ENCODE data around the gene CHMP4A. TPM values are rescaled to one million over a fixed set of nuclear protein-coding genes. Genes with fewer than 3 reads are reported as not detected.
"Not testable (repeated sequence)": the region's sequence is repeated elsewhere in the genome, so short reads cannot be mapped to it uniquely, and the experiment has no call there.

Gene CHMP4A
- polyA plus RNA-seq, 1 donor = 37.6 TPM

DNA sequence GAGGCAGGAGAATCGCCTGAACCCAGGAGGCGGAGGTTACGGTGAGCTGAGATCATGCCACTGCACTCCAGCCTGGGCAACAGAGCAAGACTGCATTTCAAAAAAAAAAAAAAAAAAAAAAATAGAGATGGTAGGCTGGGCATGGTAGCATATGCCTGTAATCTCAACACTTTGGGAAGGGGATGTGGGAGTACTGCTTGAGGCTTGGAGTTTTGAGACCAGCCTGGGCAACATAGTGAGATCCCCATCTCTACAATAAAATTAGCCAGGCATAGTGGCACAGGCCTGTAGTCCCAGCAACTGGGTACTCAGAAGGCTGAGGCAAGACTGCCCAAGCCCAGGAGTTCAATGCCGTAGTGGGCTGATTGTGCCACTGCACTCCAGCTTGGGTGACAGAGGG, 9.7 kb upstream of the CHMP4A start:
- DNase-seq = not testable (repeated sequence)

DNA sequence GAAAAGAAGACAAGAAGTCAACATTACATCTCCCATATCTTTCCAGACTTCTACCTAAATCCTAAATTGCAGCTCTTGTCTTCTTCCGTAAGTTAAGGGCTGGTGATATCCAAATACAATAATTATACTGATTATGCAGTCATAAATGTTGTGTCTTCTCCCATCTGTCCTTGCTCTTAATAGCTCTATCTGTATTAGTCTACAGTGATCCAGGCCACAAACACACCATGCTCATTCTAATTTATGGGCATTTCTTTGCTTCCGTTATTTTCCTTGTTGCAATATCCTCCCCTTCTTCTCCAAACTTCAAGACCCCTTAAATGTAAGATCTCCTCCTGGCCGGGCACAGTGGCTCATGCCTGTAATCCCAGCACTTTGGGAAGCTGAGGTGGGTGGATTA, 6.2 kb upstream of the CHMP4A start:
- no peak for DNase-seq

DNA sequence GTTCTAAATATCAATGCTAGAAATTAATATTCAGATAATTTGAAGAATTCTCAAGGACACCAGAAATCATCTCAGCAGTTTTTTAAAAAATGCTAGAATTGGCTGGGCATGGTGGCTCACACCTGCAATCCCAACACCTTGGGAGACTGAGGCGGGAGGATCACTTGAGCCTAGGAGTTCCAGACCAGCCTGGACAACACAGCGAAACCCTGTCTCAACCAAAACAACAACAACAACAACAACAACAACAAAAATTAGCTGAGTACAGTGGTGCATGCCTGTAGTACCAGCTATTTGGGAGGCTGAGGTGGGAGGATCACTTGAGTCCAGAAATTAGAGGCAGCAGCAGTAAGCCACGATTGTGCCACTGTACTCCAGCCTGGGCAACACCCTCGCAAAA, 5.8 kb upstream of the CHMP4A start:
- no peak for DNase-seq

DNA sequence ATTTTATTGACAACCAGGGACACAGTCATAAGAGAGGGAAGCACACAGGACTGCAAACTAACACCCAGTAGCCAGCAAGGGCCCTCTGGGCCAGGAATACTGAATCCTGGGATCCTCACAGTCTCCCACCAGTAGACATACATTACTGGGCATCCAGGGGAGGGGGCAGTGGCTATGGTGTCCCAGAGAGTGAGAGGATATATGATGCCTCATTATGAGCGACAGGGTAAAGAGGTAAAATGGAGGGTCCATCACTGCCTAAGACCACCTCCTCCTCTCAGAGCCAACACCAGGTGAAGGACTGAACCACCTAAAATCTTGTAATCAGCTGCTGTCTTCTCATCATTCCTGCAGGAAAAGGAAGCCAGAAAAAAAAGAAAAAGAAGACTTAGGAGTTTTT, 3.6 kb upstream of the CHMP4A start:
- DNase-seq = not testable (repeated sequence)

DNA sequence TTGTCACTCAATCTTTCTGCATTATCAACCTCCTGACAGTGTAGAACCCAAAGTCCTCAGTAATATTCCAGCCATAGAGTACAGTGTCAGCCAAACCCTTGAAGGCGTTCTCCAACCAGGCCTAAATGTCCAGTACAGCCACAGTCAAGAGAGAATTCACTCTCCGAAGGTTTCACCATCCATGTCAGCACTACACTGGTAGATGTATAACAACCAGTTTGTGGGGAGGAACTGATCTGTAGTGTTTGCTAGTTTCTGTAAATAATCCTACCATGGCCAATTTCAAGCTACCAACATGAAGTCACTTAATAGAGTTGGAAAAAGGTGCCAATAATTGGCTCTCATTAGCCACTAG, 3.0 kb upstream of the CHMP4A start:
- no peak for DNase-seq

DNA sequence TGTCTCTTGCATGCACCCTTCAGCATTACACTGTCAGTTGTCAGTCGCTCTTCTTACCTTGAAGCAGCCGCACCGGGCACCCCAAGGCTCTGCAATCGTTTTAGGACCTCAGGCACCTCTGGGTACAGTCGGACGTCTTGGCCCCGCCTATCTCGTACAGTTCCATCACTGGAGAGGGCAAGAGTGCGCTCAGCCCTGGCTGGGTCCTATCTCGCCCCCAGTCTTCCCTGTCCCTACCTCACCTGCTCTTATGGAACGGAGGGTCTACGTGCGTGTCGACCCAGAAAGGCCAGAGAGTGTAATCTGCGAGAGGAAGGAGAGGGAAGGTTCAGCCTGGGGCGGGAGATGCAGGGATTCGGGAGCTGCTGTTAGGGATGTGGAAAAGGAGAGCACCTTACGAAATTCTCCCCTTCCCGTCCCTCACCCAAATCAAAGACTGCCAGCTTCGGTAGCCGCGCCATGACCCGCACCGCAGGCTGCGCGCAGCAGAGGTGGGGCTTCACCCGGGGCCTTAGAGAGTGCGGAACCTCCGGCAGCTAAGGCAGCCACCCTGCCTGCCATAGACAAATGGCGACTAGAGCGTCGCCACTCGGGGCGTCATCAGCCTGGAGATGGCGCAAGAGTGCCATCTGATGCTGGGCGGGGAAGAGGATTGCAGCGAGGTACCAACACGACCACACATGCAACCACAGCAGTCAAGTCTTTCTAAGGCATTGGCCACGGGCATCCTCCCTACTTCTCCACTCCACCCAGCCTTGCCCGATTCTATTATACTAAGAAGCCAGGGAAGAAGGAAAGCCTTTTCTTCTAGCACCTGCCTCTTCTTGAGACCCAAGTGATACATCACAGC, 2.4 kb upstream of the CHMP4A start, which contains the start of gene MDP1:
Gene MDP1, minus strand, starts transcription at position 572 of the 850 bp plus-strand sequence. Its CDS starts 111 bp downstream, at position 461.
- DNase-seq = peak; percentile 90

DNA sequence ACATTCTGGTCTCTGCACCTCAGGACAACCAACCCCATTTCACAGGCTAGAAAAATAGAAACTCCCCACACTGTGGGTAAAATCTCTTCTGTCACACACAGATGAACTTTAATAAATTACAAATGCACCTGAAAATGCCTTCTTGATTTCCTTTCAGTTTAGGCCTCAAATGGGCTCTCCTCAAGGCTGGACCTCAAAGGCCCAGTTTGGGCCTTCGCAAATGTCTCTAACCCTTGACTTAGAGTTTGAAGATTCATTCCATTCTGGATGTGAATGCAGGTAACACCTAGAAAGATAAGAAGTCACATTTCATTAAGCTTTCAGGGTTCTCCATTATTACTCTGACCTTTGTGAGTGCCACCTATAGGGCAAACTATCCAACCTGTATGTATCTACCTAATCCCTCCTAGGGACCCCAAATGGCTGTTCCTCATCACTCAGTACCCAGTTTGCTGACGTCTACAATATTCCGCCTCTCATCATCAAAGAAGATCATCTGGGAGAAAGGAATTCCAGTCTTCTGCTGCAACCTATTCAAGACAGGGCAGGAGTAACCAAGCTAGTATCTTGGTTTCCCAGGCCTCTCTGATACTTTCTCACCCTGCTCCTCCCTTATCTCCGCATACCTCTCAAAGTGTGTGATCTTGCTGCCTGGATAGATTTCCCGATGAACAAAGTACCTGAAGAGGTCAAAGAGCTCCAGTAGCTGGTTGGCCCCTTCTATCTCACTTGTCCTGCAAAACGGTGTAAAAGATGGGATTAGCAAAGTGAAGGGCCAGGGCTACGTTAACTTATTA, 776 bp upstream of the CHMP4A start:
- no peak for DNase-seq

DNA sequence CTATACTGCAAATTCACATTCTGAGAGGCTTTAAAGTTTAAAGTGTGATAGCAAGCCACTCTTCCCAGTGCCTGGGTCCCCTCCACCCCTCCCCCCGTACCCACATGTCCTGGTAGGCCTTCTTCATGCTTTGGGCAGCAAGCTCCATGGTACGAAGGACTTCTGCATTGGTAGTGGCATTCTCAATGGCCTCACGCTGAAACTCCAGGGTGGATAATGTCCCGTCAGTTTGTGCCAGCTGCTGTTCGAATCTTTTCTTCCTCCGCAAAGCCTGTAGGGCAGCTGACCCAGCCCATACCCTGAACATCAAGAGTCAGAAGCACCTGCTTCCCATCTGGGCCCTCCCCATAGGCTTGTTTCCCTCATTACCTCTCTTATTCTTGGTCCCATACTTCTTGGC, 2.0 kb downstream of the CHMP4A start:
- DNase-seq = no peak

DNA sequence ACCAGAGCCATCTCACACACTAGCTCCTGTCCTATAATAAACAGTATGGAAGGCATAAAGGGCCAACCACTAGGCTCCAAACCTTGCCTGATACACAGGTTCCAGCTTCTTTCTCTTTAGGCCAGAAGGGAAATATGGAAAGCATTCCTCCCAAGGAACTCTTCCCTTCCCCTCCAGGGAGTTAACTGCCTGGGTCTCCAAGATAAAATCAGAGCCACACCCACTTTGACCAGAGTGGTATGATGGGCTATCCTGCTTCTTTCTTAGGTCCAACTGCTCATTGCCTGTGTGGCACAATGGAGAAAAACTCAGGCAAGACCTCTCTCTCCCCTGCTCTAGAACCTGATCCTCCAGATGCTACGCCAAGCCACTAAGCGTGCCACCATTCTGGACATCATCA, 5.7 kb downstream of the CHMP4A start:
- DNase-seq = no peak

DNA sequence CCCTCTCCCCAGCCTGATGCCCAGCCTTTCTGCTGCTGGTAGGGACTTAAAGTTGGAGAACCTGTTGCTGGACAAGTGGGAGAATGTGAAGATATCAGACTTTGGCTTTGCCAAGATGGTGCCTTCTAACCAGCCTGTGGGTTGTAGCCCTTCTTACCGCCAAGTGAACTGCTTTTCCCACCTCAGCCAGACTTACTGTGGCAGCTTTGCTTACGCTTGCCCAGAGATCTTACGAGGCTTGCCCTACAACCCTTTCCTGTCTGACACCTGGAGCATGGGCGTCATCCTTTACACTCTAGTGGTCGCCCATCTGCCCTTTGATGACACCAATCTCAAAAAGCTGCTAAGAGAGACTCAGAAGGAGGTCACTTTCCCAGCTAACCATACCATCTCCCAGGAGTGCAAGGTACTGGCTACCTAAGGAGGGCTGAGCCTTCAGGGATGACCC, 6.2 kb downstream of the CHMP4A start:
- no peak for DNase-seq

DNA sequence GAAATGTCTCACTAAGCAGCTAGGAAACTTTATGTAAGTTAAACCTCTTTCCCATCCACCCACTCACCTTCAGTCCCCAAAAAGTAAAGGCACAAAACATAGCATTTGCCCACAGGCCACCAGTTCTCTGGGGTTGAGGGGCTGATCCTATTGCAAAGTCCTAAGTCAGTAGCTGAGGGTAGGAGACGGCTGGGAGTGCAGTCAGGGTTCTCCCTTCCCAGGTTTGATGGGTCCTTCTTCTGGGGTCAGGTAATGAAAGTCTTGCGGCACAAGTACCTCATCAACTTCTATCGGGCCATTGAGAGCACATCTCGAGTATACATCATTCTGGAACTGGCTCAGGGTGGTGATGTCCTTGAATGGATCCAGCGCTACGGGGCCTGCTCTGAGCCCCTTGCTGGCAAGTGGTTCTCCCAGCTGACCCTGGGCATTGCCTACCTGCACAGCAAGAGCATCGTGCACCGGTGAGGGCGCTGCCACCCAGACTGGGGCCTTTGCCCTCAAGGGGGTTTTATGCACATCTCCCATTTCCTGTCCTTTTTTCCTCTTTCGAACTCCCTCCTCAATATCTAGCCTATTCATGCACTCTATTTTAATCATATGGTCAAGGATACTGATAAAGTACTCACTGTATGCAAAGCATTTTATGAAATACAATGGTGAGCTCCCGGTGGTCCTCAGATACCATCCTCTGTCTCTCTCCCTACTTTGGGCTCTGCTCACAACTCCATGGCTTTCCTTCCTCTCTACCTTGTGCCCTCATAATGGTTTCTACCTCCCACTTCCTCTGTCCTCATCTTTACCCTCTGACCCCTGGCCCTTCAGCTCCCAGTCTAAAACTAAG, 6.8 kb downstream of the CHMP4A start:
- DNase-seq = no peak

DNA sequence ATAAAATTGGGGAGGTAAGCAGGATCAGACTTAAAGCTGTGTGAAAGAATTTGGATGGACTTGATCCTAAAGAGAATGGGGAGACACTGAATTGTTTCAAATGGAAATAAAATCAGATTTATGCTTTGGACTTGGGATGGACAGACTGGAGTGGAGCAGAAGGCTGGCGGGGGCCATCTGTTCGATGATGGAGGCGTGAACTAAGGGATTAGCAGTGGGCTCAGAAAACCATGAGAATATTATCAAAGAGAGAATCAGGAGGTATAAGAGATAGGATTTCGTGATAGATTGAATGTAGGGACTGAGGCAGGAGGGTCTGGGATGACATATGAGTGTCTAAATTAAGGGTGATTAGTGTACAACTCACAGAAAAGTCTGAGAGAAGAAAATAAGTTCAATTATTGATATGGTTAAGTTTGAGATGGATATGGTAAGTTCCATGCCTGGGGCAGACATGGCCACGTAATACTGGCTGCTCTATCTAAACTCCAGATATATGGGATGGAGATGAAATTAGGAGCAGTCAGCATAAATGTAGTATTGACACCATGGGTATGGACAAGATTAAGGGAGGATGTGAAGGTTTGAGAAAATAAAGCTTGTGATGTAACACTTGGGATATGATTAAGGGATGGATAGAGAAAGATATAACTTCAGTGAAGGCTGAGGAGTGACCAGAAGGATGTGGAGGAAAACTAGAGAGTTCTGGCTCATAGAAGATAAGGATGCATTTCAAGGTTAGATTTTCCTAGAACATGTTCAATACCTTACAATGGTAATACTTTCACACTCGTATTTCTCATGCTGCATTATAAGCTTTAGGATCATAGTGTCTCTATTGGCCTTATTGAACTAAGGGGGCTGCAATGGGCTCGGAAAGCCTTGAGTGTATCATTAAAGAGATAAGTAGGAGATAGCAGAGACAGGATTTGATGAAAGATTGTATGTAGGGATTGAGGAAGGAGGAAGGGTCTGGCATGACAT, 8.8 kb downstream of the CHMP4A start:
- DNase-seq = no peak

DNA sequence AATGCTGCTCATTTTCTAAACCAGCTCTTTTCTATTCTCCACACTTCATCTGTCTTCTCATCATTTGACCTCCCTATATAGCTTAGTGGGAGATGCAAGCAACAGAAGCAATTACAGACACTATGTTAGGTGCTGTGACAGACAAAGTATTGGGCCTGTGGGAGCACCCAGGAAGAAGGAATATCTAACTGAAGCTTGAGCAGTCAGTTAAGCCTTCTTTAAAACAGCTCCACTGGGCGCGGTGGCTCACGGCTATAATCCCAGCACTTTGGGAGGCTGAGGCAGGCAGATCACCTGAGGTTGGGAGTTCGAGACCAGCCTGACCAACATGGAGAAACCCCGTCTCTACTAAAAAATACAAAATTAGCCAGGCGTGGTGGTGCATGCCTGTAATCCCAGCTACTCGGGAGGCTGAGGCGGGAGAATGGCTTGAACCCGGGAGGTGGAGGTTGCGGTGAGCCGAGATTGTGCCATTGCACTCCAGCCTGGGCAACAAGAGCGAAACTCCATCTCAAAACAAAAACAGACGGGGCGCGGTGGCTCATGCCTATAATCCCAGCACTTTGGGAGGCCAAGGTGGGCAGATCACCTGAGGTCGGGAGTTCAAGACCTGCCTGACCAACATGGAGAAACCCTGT, 9.9 kb downstream of the CHMP4A start:
- not testable (repeated sequence) for DNase-seq

DNA sequence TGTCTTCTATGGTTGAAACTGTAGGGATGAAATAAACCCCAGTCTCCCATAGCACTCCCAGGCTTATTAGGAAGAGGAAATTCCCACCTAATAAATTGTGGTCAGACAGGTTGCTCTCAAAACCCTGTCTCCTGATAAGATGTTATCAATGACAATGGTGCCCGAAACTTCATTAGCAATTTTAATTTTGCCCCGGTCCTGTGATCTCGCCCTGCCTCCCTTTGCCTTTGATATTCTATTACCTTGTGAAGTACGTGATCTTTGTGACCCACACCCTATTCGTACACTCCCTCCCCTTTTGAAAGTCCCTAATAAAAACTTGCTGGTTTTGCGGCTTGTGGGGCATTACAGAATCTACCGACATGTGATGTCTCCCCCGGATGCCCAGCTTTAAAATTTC, 10.8 kb downstream of the CHMP4A start:
- not testable (repeated sequence) for DNase-seq

DNA sequence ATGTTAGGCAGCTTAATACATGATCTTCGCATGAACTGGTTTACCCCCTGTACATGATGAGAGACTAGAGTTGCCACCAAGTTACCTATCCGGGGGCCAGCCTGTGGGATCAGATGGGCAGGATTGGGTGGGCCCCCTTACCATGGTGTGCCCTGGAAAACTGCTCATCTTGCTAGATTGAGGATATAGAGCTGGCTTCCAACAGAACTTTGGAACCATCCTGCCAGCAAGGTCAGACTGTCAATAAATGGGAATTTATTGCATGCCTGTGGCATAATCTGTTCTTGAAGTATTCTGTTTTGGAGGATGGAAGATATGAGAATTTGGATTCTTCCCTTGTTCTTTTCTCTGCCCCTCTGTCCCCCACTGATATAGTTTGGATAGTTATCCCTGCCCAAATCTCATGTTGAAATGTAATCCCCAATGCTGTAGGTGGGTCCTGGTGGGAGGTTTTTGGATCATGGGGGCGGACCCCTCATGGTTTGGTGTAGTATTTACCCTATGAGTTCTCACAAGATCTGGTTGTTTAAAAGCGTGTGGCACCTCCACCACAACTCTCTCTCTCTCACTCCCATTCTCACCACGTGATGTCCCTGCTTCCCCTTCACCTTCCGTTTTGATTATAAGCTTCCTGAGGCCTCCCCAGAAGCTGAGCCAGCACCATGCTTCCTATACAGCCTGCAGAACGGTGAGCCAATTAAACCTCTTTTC, 14.3 kb downstream of the CHMP4A start:
- no peak for DNase-seq

DNA sequence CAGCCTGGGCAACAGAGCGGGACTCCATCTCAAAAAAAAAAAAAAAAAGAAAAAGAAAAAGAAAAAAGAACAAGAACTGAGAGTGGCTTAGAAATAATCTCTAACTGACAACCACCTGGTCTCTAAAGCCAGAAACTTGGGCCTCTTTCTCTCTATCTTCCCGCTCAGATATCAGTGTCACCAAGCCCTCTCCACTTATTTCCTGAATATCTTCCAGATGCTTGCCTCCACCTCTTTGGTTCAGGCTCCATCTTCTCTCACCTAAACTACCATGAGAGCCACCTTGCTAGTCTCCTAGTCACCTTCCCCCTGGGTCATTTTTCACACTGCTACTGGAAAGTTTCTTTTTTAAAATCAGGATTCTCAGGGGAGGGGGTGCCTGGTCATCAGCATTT, 16.2 kb downstream of the CHMP4A start:
- no peak for DNase-seq

DNA sequence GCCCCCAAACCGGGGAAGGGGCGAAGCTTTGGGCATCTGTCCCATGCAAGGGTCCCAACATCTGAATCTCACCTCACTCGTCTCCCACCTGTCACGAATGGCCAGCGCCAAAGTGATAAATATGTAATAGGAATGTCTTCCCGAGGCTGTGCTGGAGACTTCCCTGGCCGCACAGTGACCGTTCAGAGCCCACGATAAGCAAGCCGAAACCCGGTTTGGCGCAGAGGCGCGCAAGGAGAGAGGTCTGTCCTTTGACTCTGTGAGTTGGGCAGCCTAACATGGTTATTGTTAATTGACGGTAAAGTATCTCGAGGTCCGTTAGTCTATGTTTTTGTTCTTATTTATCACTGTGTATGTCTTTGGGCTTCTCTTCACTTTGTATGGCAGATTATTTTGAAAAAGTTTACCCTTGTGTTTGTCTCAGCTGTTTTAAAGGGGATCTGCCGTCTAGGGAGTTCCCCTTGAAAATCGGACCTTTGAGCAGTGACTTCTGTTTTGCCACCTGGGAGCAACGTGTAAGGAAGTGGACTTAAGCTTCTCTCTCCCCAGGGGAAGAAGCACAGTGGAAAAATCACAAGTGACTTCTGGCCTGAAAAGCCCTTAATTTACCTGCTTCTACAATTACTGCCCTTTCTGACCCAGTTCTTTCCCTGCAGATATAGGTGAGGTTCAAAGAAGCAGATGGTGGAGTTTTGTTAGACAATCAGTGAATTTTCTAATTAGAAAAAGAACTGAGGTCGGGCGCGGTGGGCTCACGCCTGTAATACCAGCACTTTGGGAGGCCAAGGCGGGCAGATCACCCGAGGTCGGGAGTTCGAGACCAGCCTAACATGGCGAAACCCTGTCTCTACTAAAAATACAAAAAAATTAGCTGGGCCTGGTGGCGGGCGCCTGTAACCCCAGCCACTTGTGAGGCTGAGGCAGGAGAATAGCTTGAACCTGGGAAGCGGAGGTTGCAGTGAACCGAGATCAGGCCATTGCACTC, 16.9 kb downstream of the CHMP4A start:
- DNase-seq = no peak

DNA sequence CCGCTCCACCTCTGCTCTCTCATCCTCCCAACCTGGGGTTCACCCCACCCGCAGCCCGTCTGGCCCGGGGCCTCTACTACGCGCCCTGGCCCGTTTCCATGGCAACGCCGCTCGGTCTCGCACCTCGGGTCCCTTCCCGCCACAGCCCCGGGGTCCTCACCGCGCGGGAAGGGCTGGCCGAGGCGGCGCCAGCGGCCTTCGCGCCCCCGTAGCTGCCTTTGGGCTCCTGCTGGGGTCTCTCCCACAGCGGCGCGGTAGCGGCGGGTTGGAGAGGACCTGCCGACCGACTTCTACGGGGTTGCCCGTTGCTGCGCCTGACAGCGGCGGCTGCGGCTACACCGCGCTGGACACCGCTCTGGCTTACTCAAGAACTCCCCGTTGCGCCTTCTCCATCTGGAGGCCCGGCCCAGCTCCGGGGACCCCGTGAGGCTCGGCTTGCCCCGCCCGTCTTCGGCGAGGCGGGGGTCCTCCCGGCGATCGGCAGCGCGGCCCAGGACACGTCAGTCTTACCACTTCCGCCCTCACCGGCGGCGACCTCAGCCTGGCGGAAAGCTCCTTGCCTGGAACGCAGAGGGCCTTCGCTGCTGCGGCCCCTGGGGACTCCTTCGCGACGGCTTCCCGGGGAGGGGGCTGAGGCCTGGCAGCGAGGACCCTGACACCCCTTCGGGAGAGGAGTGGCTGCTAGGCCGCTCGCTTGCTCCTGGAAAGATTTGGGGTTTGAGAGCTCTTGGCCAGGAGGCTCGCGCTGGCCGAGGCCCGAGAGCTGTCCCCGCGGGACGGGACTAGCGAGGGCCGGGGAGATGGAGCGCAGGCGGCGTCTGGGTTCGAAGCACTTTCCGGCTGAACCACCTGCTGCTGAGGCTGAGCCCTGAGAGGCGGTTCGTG, 17.9 kb downstream of the CHMP4A start, which contains the start of gene TM9SF1:
Gene TM9SF1, minus strand, starts transcription at position 256 of the 885 bp plus-strand sequence. CDS start 422 bp downstream, outside the sequence.
- DNase-seq = peak; percentile 93
